HG02798 (cell line): ENCODE measurements around the gene RSPH9.

ENCODE experiments used
- ATAC-seq: cut with Tn5 transposase; IDR thresholded peaks from one replicate; pipeline ENCODE4 v1.9.1; 2021; ENCODE audit warnings: mild to moderate bottlenecking; ENCODE audit not compliant: unreplicated experiment, poor library complexity

The RSPH9 gene

GRCh38 chr6:43644940-43645612, at the start of gene RSPH9:
TSS of gene RSPH9 (plus strand) at chr6:43645036. CDS start at chr6:43645099, 63 bp downstream.
- ATAC-seq = no peak

GRCh38 chr6:43600595-43600994, 44.2 kb upstream of the RSPH9 start:
- no peak for ATAC-seq

- ATAC-seq = no peak
These were observed 40.7 kb upstream of the RSPH9 start for GRCh38 chr6:43604174-43604573.

- ATAC-seq = no peak
These were observed 38.8 kb upstream of the RSPH9 start for GRCh38 chr6:43606019-43606418.

- ATAC-seq = no peak
These were observed 36.5 kb upstream of the RSPH9 start for GRCh38 chr6:43608310-43608763.

- ATAC-seq = no peak
These were observed 36.0 kb upstream of the RSPH9 start for GRCh38 chr6:43608807-43609206.

- ATAC-seq = no peak
These were observed 35.4 kb upstream of the RSPH9 start for GRCh38 chr6:43609402-43609801.

- no peak for ATAC-seq
These were observed 34.4 kb upstream of the RSPH9 start for GRCh38 chr6:43610431-43610830.

GRCh38 chr6:43613721-43614395, 31.0 kb upstream of the RSPH9 start:
- ATAC-seq = no peak

GRCh38 chr6:43614396-43614730, 30.5 kb upstream of the RSPH9 start:
- no peak for ATAC-seq

GRCh38 chr6:43616725-43617472, 27.9 kb upstream of the RSPH9 start:
- no peak for ATAC-seq

- ATAC-seq = no peak
These were observed 23.6 kb upstream of the RSPH9 start for GRCh38 chr6:43621078-43621835.

GRCh38 chr6:43621836-43622180, 23.0 kb upstream of the RSPH9 start:
- ATAC-seq = no peak

- ATAC-seq = no peak
These were observed 22.3 kb upstream of the RSPH9 start for GRCh38 chr6:43622541-43622940.

GRCh38 chr6:43623880-43624785, 20.7 kb upstream of the RSPH9 start:
- no peak for ATAC-seq

GRCh38 chr6:43624786-43625288, 20.0 kb upstream of the RSPH9 start:
- ATAC-seq = no peak

- ATAC-seq = no peak
These were observed 19.3 kb upstream of the RSPH9 start for GRCh38 chr6:43625393-43625992.

GRCh38 chr6:43627008-43627825, 17.6 kb upstream of the RSPH9 start:
- no peak for ATAC-seq
